GM19395 (cell line): ENCODE data around the gene PTGDR.

Experiments used
- ATAC-seq: cut with Tn5 transposase; IDR thresholded peaks from one replicate; pipeline ENCODE4 v1.9.1; 2021; ENCODE audit warnings: mild to moderate bottlenecking, moderate library complexity; ENCODE audit not compliant: unreplicated experiment

PTGDR gene

DNA sequence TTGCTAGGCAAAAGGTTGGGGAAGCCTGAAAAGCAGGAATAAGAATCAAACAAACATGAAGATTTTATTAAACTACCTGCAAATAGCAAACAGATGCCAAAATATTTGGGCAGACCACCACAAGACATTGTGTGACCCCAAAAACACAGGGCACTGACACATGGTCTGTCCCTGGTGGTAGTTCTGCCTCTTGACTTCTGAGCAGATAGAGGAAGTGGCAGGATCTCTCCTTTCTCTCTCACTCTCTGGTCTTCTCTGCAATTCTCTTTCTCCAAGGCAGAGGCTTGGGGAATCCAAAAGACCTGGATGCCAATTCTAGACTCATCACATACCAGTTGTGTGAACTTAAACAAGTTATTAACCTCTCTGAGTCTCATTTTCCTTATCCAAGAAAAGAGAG is 4.3 kb upstream of the PTGDR start:
- ATAC-seq = no peak

DNA sequence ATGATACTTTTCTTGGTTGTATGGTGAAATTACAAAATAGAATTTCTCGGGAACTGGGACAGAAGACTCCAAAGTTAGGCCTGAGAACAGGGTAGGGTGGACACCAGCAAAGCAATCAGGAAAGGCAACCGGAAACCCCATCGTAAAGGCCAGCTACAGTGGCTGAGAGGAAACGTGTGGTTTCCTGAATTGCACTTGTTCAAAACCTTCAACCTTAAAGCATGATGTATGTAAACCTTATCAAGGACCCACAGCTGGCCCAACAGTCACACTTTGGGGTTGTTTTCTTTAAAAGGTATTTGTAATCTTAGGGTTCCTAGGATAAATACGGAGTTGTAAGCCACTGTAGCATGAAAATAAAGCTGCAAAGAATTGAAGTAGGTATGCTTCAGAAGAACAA is 2.2 kb upstream of the PTGDR start:
- peak; percentile 64 for ATAC-seq

DNA sequence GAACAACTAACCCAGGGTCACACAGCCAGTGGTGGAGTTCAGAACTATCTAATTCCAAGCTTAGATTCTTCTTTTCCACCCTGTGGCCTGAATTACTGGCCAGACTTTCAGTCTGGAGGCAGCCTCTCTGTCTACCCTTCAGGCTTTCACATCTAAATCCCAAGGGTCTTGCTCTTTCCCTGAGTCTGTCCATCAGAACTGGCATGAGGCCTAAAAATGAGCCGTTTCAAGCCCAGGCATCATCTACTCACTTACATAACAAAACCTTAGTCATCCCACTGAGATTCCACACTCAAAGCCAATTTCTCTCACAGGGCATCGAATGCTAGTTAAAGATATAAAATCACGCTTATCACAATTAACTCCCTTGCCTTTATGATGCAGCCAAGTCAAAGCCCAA is 1.3 kb upstream of the PTGDR start:
- ATAC-seq = no peak

DNA sequence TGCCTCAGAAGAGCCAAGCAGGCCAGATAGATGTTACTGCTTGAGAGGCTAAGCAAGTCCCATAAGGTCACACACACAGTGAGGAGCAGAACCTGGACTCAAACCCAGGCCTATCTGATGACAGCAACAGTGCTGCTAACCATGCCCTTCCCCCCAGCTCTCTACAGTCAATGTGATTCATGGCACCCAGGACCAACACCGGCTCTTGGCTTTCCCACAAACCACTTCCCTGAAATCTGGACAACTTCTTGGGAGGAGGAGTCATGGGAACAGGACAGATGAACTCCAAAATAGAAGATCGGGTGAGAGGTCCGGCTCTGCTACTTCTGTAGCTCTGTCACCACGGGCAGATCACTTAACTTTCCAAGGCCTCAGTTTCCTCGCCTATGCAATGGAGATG is 716 bp upstream of the PTGDR start:
- no peak for ATAC-seq

DNA sequence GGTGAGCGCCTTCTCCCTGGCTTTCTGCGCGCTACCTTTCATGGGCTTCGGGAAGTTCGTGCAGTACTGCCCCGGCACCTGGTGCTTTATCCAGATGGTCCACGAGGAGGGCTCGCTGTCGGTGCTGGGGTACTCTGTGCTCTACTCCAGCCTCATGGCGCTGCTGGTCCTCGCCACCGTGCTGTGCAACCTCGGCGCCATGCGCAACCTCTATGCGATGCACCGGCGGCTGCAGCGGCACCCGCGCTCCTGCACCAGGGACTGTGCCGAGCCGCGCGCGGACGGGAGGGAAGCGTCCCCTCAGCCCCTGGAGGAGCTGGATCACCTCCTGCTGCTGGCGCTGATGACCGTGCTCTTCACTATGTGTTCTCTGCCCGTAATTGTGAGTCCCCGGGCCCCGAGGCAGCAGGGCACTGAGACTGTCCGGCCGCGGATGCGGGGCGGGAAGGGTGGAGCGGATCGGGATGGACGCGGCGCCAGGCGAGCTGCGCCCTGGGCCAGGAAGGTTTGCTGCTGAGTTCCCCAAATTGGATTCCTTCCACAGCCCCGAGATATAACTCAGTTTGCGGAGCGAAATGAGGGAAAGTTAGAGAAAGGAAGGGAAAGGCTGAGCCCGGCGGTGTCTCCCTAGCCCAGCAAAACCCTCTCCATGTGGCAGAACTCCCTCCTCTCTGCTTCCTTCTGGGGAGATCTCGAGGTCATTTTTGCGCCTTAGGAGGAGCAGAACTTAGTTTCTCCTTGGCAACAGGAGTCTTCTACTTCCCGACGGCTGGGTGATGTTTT is 972 bp downstream of the PTGDR start:
- ATAC-seq = no peak

DNA sequence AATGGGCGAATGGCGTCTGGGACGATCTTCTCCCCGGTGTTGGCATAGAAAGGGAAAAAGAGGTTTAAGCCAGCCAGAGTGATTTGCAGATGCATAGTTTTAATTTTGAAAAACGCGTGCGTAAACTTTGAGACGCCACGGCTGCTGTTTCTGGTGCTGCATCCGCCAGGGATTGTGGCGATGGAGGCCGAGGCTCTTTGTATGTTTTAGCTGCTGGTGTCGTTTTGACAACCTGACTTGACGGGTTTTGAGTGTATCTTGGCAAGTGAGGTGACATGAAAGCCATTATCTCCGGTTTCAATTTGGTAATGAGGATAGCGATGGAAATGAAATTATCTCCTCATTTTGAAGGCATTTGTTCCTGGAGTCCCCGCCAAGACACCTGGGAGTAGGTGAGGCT is 1.6 kb downstream of the PTGDR start:
- no peak for ATAC-seq

DNA sequence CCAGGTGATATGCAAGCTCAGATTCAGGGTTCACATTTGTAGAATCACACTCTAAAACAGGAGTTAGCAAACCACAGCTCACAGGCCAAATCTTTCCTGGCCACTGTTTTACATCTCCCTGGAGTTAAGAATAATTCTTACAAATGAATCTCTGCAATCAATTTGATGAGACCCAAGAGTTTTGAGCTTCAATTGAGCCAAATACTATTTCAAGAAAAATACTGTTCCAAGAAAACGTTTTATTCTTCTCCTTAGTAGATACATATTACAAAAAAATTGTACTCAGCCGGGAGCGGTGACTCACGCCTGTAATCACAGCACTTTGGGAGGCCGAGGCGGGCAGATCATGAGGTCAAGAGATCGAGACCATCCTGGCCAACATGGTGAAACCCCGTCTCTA is 2.5 kb downstream of the PTGDR start:
- no peak for ATAC-seq

DNA sequence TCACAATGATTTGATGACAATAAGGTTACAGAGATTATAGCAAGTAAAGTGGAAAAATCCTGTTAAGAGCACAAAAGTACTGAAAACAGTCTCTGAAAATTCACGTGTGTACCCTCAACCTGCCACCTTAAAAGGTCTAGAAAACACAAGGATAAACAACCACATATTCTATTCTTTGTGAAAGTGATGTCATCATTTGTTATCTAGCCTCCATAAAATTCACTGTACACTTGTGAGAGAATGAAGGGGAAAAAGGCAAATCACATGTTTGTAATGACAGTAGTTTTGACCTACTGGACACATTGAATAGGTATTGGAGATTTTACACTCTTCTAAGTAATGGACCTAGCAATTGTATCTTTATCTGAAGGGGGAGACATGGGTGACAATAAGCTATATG is 4.0 kb downstream of the PTGDR start:
- no peak for ATAC-seq

DNA sequence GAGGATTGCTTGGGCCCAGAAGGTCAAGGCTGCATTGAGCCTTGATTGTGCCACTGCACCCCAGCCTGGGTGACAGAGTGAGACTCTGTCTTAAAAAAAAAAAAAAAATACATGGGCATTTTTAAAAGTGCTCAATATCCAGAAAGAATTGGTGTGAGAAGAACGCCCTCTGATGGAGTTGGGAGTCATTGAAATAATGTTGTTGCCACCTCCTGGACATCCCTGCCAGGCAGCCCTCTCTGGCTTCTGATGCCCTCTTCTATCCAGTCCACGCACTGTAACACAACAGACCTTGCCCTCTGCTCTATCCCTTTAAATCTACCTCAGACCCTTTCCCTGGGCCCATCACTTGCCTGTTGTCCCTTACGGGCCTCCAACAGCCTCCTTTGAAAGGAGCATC is 4.9 kb downstream of the PTGDR start:
- no peak for ATAC-seq

DNA sequence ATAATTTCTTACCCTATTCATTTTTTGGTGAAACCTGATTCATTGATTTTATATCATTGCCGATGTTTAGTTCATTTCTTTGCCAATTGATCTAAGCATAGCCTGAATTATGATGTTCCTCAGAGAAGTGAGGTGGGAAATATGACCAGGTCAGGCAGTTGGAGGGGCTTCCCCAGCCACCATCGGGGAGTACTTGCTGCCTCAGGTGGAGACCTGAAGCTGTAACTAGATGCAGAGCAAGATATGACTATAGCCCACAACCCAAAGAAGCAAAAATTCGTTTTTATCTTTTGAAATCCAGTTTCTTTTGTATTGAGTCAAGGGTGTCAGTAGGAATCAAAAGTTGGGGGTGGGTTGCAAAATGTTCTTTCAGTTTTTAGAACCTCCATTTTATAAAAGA is 7.9 kb downstream of the PTGDR start:
- ATAC-seq = no peak

DNA sequence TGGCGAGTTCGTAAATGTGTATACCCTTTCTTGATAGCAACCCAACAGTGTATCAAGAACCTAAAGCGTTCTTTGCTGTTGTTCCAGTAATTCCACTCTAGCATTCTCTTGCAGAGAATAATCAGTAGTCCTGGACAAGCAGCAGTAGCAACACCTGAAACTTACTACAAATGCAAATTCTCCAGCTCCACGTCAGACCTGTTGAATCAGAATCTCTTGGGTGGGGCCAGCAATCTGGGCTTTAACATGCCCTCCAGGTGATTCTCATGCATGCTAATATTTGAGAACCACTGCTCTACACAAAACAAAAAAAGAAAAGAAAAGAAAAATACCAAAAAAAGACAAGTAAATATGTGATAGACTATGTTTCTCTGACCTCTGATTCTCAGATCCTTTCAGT is 10.1 kb downstream of the PTGDR start:
- no peak for ATAC-seq

DNA sequence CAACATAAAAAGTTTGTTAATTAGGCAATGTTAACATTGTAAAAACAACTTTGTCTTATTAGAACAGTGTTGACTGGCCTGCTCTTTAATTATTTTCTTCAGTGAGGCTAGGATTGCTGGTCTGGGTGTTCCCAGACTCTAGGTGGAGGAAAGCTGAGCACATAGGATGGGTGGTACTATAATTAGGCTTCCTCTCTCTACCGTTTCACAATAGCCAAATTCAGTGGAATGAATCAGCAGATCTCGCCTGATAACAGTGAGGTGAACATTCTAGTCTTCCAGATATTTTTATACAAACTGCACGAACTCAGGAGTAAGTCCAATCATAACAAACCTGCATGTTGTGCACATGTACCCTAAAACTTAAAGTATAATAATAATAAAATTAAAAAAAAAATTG is 11.9 kb downstream of the PTGDR start:
- ATAC-seq = no peak

DNA sequence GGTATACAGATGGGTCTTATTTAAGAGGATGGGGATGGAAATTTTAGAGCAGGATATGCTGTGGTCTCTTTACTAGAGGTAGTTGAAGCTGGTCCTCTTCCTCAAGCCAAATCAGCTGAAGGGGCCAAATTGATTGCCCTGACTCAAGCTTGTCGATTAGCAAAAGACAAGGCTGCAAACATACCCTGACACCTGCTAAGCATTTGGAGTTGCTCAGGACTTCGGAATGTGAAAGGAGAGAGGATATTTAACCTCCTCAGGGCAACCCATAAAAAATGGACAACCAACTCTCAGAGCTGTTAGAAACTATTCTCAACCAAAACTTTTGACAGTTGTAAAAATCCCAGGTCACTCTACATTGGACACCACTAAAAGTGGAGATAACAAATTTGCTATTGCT is 15.6 kb downstream of the PTGDR start:
- ATAC-seq = no peak

DNA sequence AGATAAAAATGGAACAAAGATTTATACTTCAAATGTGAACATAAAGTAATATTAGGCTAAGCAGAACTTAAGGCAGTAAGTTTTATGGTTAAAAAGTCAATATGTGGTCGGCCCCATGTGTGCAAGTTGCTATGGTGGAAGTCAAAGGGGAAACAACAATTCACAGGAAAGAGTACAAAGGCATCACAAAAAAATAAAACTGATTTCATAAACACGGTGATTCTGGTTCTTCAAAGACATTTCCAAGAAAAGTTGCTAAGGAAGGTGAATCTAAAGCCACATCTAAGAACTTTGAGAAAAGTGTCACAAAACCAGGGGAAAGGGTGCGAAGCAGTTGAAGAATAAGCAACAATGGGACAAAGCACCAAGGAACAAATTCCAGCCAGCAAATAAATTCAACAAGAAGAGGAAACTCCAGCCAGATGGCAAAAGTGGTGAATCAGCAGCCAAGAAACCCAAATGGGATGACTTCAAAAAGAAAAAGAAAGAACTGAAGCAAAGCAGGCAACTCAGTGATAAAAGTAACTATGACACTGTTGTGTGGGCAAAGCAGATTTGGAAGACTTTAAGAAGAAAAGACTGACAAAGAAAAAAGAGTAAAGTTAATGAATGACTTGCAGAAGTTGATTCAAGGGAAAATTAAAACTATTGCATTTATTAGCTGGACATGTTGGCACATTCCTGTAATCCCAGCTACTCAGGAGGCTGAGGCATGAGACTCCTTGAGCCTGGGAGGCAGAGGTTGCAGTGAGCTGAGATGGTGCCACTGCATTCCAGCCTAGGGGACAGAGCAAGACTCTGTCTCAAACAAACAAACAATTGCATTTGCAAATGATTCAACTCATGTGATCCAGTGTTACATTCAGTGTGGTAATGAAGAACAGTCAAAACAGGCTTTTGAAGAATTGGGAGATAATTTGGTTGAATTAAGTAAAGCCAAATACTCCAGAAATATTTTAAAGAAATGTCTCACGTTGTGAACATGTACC is 19.5 kb downstream of the PTGDR start:
- ATAC-seq = no peak

DNA sequence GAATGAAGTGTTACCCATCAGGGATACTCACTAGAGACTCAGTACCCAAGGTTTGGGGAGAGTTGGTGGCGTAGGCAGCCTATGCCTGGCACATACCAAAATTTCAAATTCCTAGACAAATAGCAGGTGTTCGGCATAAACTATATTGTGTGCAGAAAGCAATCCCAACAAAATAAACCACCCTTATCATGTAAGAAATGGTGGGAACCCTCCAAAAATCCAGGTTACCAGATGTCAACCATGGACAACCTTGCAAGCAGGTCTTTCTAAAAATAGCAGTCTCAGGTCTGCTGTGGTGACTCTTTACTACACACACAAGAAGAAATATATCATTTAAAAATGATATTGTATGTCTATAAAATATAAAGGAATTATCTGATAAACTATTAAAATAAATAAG is 28.9 kb downstream of the PTGDR start:
- ATAC-seq = no peak

DNA sequence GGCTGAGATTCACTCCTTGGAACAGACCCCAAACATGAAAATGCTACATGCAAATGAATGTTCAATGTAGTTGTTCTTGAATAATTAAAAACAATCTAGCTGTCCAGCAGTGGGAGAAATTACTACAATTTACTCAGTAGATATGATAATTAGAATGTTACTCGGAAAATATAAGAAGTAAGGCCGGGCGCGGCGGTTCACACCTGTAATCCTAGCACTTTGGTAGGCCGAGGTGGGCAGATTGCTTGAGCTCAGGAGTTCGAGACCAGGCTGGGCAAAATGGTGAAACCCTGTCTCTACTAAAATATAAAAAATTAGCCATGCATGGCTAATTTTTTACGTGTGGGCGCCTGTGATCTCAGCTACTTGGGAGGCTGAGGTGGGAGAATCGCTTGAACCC is 31.3 kb downstream of the PTGDR start:
- no peak for ATAC-seq

DNA sequence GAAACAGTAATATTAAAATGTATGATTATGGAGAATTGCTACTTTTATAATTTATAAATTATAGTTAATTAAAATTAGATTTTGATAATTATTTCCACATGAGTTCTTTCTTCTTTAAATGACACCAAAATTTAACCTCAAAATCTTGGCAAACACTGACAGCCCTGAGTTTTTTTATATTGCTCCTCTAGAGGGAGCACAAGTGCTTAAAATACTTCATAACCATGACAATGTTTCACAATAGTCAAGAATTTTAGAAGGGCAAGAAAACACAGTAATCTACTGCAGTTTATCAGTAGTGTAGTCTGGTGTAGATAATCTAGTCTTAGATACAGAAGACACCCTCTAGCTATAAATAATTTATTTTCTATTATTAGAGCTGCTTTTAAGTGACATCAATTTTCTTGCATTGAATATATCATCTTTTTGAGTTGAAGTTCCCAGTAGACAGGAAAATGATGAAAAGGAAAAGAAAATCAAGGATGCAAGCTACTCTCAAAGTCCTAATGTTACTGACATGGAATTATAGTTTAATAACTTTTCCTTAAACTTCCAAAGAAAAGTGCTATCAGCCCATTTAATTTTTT is 32.3 kb downstream of the PTGDR start:
- ATAC-seq = no peak

DNA sequence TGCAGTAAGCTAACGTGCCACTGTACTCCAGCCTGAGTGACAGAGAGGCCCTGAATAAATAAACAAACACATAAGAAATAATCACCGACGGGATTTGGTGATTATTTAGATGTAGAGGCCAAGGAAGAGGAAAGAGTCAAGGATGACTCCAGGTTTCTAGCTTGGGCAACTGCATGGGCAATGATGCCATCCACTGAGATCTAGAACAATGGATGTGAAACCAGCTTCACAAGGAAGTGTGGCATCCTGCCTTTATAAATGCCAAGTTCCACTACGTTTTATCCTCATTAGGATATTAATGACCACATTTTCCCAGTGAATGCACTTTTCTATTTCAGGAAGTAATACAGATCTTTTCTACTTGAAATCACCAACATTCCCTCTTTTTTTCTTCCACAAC is 35.7 kb downstream of the PTGDR start:
- ATAC-seq = no peak

DNA sequence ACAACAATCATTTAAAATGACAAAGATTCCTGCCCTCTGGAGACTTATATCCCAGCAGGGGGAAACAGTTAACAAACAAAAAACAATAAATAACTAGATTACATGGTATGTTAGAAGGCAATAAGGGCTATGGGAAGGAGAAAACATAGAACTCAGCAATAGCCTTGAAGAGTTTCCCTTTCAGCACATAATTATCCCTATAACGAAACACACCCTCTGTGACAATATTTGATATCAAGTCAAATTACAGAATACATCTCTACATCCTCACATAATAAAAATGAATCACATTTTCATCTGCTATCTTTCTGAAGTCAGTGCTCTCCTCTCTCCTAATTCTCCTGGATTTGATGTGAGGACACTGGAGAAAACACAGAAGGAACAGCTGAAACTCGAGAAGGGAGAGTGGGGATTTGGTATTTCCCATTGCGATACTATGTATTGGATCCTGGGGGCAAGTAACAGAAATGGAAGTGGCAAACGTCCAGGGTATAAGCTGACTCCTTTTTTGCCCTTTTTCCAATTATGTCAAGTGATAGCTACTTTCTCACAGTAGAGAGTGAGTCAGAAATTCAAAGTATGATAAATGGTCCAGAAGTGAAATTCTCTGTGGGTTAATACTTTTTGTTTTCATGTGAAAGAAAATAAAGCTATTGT is 36.9 kb downstream of the PTGDR start:
- no peak for ATAC-seq

DNA sequence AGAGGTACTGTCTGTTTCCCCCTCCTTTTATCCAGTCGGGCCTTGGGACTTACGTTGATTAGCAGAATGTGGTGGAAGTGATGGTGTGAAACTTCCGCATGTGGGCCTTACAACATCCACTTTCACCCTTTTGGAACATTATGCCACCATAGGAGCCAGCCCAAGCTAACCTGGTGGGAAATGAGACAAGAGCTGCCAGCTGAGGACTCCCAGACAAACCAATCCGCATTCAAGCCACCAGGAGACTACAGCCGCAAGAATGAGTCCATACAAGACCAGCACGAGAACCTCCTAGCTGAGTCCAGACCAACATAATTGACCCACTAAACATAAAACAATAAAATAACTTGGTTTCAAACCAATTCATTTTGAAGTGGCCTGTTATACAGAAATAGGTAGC is 37.5 kb downstream of the PTGDR start:
- ATAC-seq = no peak

DNA sequence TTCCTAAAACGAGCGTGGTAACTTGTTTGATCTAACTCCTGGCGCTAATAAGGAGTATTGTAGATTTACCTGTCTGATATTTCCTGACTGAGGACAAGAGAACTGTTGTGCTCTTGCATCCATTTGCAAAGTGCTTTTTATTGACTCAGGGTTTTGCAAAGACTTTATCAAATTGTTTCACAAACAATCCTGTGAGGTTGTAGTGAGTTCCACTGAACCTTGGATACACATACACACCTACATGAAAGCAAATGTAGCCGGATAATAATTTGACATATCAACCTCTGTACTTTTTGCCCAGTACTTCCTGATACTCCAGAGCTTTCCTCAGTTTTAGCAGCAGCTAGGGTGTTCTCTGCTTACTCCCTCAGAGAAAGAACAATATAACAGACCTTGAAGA is 39.9 kb downstream of the PTGDR start:
- no peak for ATAC-seq
